H1 (cell line): ENCODE results near the gene IL36A. TPM values are rescaled to one million over a fixed set of nuclear protein-coding genes. Genes with fewer than 3 reads are reported as not detected.

Source experiments
- CTCF ChIA-PET: fragments of 300-600 bp; sonication (Branson Sonifier 250); formaldehyde crosslinking; loops from one replicate; lab custom pipeline; 2021; ENCODE audit not compliant: partially characterized antibody; lab: Charles Lee
- POLR2A ChIA-PET: fragments of 300-600 bp; sonication (Branson Sonifier 250); formaldehyde crosslinking; loops from one replicate; lab custom pipeline; 2021; ENCODE audit warnings: inconsistent platforms; ENCODE audit not compliant: partially characterized antibody; lab: Charles Lee
- DNase-seq, 2 experiments: peaks; one replicate each; pipeline versions ENCODE4 v3.0.0 to v3.0.0-alpha.2; 2010 to 2022; ENCODE audit warnings: low spot score in 2 of 2, low read depth in 1 of 2, mixed read lengths in 1 of 2
- FAIRE-seq: peaks from 2 replicates; lab custom pipeline; 2011; peaks lifted over from hg19 to GRCh38; lab: Jason Lieb, UNC
- H2AFZ ChIP-seq: 2 replicates; pipeline ENCODE4 v1.8.1; 2012; ENCODE audit warnings: low read length, inconsistent platforms
- H2AK5ac ChIP-seq: 2 replicates; pipeline ENCODE4 v1.6.1; 2013; ENCODE audit warnings: low read depth, low read length
- H2BK120ac ChIP-seq: replicated peaks from 2 replicates; pipeline ENCODE3; 2013; ENCODE audit warnings: low read depth, low read length, inconsistent platforms
- H2BK12ac ChIP-seq: 2 replicates; pipeline ENCODE4 v1.6.1; 2013; ENCODE audit warnings: low read depth, low read length
- H2BK15ac ChIP-seq: 2 replicates; pipeline ENCODE4 v1.6.1; 2013; ENCODE audit warnings: low read length
- H2BK20ac ChIP-seq: 2 replicates; pipeline ENCODE4 v1.6.1; 2013; ENCODE audit warnings: low read length
- H2BK5ac ChIP-seq: 2 replicates; pipeline ENCODE4 v1.6.1; 2013; ENCODE audit warnings: low read depth, low read length
- H3K14ac ChIP-seq: 2 replicates; pipeline ENCODE4 v1.6.1; 2013; ENCODE audit warnings: inconsistent platforms; ENCODE audit not compliant: insufficient read length
- H3K18ac ChIP-seq: 2 replicates; pipeline ENCODE4 v1.6.1; 2013; ENCODE audit warnings: low read length; ENCODE audit errors: extremely low read depth
- H3K23ac ChIP-seq: 2 replicates; pipeline ENCODE4 v1.6.1; 2013; ENCODE audit warnings: inconsistent platforms; ENCODE audit not compliant: insufficient read length
- H3K23me2 ChIP-seq: 2 replicates; pipeline ENCODE4 v1.6.1; 2013; ENCODE audit warnings: low read depth, low read length
- H3K27ac ChIP-seq: 2 replicates; pipeline ENCODE4 v1.6.1; 2011; ENCODE audit warnings: low read depth, low read length, inconsistent platforms
- H3K27me3 ChIP-seq, 4 experiments: replicated peaks in 1 of 4; 1 replicate in 1 of 4; 2 replicates in 3 of 4; pipeline versions ENCODE4 v1.6.1 to v1.8.1; 2011 to 2013; ENCODE audit warnings: low read length in 3 of 4, mild to moderate bottlenecking in 3 of 4, inconsistent platforms in 2 of 4, mixed read lengths in 2 of 4, moderate library complexity in 1 of 4; ENCODE audit not compliant: control insufficient read depth in 3 of 4, insufficient read depth in 3 of 4; ENCODE audit errors: extremely low read depth in 1 of 4
- H3K36me3 ChIP-seq, 4 experiments: 2 replicates each; pipeline versions ENCODE4 v1.6.1 to v1.8.1; 2011 to 2013; ENCODE audit warnings: mild to moderate bottlenecking in 4 of 4, low read length in 3 of 4, moderate library complexity in 2 of 4, control low read depth in 1 of 4, inconsistent platforms in 1 of 4; ENCODE audit not compliant: insufficient read depth in 4 of 4, control insufficient read depth in 2 of 4
- H3K4ac ChIP-seq: replicated peaks from 2 replicates; pipeline ENCODE3; 2013; ENCODE audit warnings: low read length, low read depth, mixed read lengths, inconsistent platforms; ENCODE audit not compliant: insufficient read length
- H3K4me1 ChIP-seq, 4 experiments: replicated peaks in 1 of 4; 1 replicate in 1 of 4; 2 replicates in 3 of 4; pipeline versions ENCODE4 v1.6.1 to v1.8.1; 2011 to 2013; ENCODE audit warnings: low read length in 3 of 4, inconsistent platforms in 2 of 4, mixed read lengths in 1 of 4; ENCODE audit not compliant: insufficient read depth in 4 of 4, control insufficient read depth in 3 of 4
- H3K4me2 ChIP-seq, 2 experiments: 2 replicates each; pipeline versions ENCODE4 v1.6.1 to v1.8.1; 2011 to 2013; ENCODE audit warnings: low read depth in 2 of 2, low read length in 2 of 2, control low read depth in 1 of 2, inconsistent platforms in 1 of 2, mild to moderate bottlenecking in 1 of 2; ENCODE audit not compliant: insufficient read depth in 1 of 2
- H3K4me3 ChIP-seq, 4 experiments: fragments of 200-600, 300-600 bp in 1 of 4; sonication (generic), shearing (Covaris generic), sonication (Bioruptor Twin) in 1 of 4; 2 replicates each; pipeline versions ENCODE4 v1.5.1 to v1.8.1; 2011 to 2016; ENCODE audit warnings: low read length in 4 of 4, low read depth in 3 of 4, control low read depth in 2 of 4, inconsistent platforms in 2 of 4, mild to moderate bottlenecking in 2 of 4, mixed read lengths in 1 of 4, moderate library complexity in 1 of 4; ENCODE audit not compliant: insufficient read depth in 2 of 4; ENCODE audit errors: extremely low read depth in 1 of 4
- H3K56ac ChIP-seq: replicated peaks from 2 replicates; pipeline ENCODE3; 2013; ENCODE audit warnings: low read depth, mild to moderate bottlenecking, mixed read lengths, low read length, inconsistent platforms; ENCODE audit not compliant: insufficient read length
- H3K79me1 ChIP-seq: 2 replicates; pipeline ENCODE4 v1.6.1; 2013; ENCODE audit warnings: low read depth, low read length, control low read depth
- H3K79me2 ChIP-seq, 2 experiments: 2 replicates each; pipeline versions ENCODE4 v1.6.1 to v1.8.1; 2012 to 2013; ENCODE audit warnings: low read length in 2 of 2, mild to moderate bottlenecking in 2 of 2, inconsistent platforms in 1 of 2; ENCODE audit not compliant: insufficient read depth in 2 of 2, control insufficient read depth in 1 of 2
- H3K9ac ChIP-seq, 4 experiments: replicated peaks in 1 of 4; 1 replicate in 1 of 4; 2 replicates in 3 of 4; pipeline versions ENCODE4 v1.6.1 to v1.8.1; 2011 to 2013; ENCODE audit warnings: low read depth in 3 of 4, low read length in 3 of 4, control low read depth in 2 of 4, mild to moderate bottlenecking in 2 of 4, moderate library complexity in 2 of 4, inconsistent platforms in 1 of 4; ENCODE audit errors: extremely low read depth in 1 of 4
- H3K9me3 ChIP-seq, 2 experiments: 2 replicates each; pipeline versions ENCODE4 v1.6.1 to v1.8.1; 2012 to 2013; ENCODE audit warnings: mild to moderate bottlenecking in 2 of 2, moderate library complexity in 2 of 2, control low read depth in 1 of 2, inconsistent platforms in 1 of 2, low read depth in 1 of 2, low read length in 1 of 2, mixed read lengths in 1 of 2; ENCODE audit not compliant: insufficient read depth in 2 of 2
- H4K20me1 ChIP-seq, 2 experiments: replicated peaks in 1 of 2; 2 replicates each; pipeline versions ENCODE3 to v1.8.1; 2011 to 2013; ENCODE audit warnings: inconsistent platforms in 2 of 2, low read length in 2 of 2, mild to moderate bottlenecking in 1 of 2; ENCODE audit not compliant: insufficient read depth in 2 of 2, control insufficient read depth in 1 of 2
- H4K5ac ChIP-seq: 2 replicates; pipeline ENCODE4 v1.6.1; 2013; ENCODE audit warnings: low read length, low read depth, mixed read lengths, inconsistent platforms; ENCODE audit not compliant: insufficient read length
- H4K8ac ChIP-seq: 2 replicates; pipeline ENCODE4 v1.8.0; 2013; ENCODE audit warnings: mild to moderate bottlenecking, moderate library complexity, low read length, inconsistent platforms; ENCODE audit not compliant: insufficient read depth; ENCODE audit errors: extremely low read depth
- H4K91ac ChIP-seq: replicated peaks from 2 replicates; pipeline ENCODE3; 2013; ENCODE audit warnings: low read length, mixed read lengths, inconsistent platforms; ENCODE audit not compliant: insufficient read length
- ASH2L ChIP-seq: fragments of 200-600, 300-600 bp; sonication (generic); IDR thresholded peaks from one replicate; pipeline ENCODE4 v1.7.1; 2017; ENCODE audit warnings: low read length
- CHD1 ChIP-seq: IDR thresholded peaks from 2 replicates; pipeline ENCODE4 v1.6.1; 2012; ENCODE audit warnings: low read depth, low read length, improper control_type of control experiment
- CREB1 ChIP-seq: IDR thresholded peaks from 2 replicates; pipeline ENCODE4 v1.6.1; 2012; ENCODE audit warnings: inconsistent platforms
- EZH2 ChIP-seq: fragments of 200-600 bp; sonication (generic); IDR thresholded peaks from 2 replicates; pipeline ENCODE4 v1.7.1; 2012; ENCODE audit warnings: low read depth, mild to moderate bottlenecking, moderate library complexity, low read length, inconsistent platforms; ENCODE audit not compliant: severe bottlenecking
- FOSL1 ChIP-seq: IDR thresholded peaks from 2 replicates; pipeline ENCODE4 v1.6.1; 2011; ENCODE audit warnings: mild to moderate bottlenecking, low read depth, low read length, moderate library complexity; ENCODE audit not compliant: insufficient read depth
- GTF2F1 ChIP-seq: IDR thresholded peaks from 2 replicates; pipeline ENCODE4 v1.6.1; 2012; ENCODE audit warnings: low read depth, low read length, improper control_type of control experiment, borderline replicate concordance
- KDM1A ChIP-seq: fragments of 200-600, 300-600 bp; sonication (generic); IDR thresholded peaks from 2 replicates; pipeline ENCODE4 v1.7.1; 2016; ENCODE audit warnings: mild to moderate bottlenecking, low read length, borderline replicate concordance
- POLR2AphosphoS5 ChIP-seq: IDR thresholded peaks from 2 replicates; pipeline ENCODE4 v1.6.1; 2011; ENCODE audit warnings: low read depth, low read length
- POU5F1 ChIP-seq: IDR thresholded peaks from 2 replicates; pipeline ENCODE4 v1.6.1; 2011; ENCODE audit warnings: low read depth, mild to moderate bottlenecking, low read length, moderate library complexity
- SIX5 ChIP-seq: IDR thresholded peaks from 2 replicates; pipeline ENCODE4 v1.6.1; 2011; ENCODE audit warnings: mild to moderate bottlenecking, low read depth, low read length
- SUZ12 ChIP-seq: fragments of 200-600 bp; sonication (generic); IDR thresholded peaks from 2 replicates; pipeline ENCODE4 v1.6.1; 2012; ENCODE audit warnings: mild to moderate bottlenecking, inconsistent platforms, low read length, moderate library complexity, mixed read lengths
- TAF7 ChIP-seq: optimal IDR thresholded peaks from 2 replicates; pipeline ENCODE3; 2011; ENCODE audit warnings: low read depth, mild to moderate bottlenecking, inconsistent platforms, low read length, moderate library complexity, borderline replicate concordance
- TBP ChIP-seq: IDR thresholded peaks from 2 replicates; pipeline ENCODE4 v1.6.1; 2011; ENCODE audit warnings: low read depth, low read length, improper control_type of control experiment
- TEAD4 ChIP-seq: IDR thresholded peaks from 2 replicates; pipeline ENCODE4 v1.6.1; 2012; ENCODE audit warnings: low read depth, low read length, inconsistent platforms, mixed read lengths
- WGBS, 2 experiments: shearing (Covaris generic) in 1 of 2; methylation state at CpG; one replicate each; pipeline versions ENCODE4 v1.1.6 to v1.1.7; 2013 to 2015; ENCODE audit warnings: low lambda C conversion rate in 2 of 2, mixed read lengths in 2 of 2, inconsistent platforms in 1 of 2, low coverage in 1 of 2, missing lambda C conversion rate in 1 of 2; ENCODE audit not compliant: insufficient replicate concordance in 2 of 2, insufficient coverage in 1 of 2, insufficient read length in 1 of 2; ENCODE audit errors: extremely low coverage in 1 of 2, missing lambda C conversion rate in 1 of 2; 5-methylcytosine and 5-hydroxymethylcytosine counted together
- polyA plus RNA-seq, 7 experiments: library from polyadenylated mRNA; depleted of rRNA in 3 of 7; stranded (reverse) in 5 of 7; unstranded in 2 of 7; fragments of >200 nt in 5 of 7; fragments of 200-250 nt in 2 of 7; gene quantifications; 1 replicate in 5 of 7; 2 replicates in 1 of 7; 4 replicates in 1 of 7; pipeline versions ENCODE4 v1.2.1 to v1.2.3, GENCODE V29; 2011 to 2013; ENCODE audit warnings: missing spikeins in 2 of 7, mixed read lengths in 2 of 7
- total RNA-seq: library from RNA; stranded (reverse); fragmentation: NEBNext Ultra II Directional; extraction: Animal tissue kit (Norgen Biotek cat#: 25700); gene quantifications from 2 replicates; pipeline ENCODE4 v1.2.1, GENCODE V29; 2021
- TF ChIP-seq, protein P1 (sequence below): IDR thresholded peaks from 2 replicates; pipeline ENCODE4 v1.6.1; 2012; ENCODE audit warnings: inconsistent platforms

Gene IL36A
- total and polyA plus RNA-seq, 2 of the 8 experiments (the other 6 are each of a cell fraction or from before 2014, with no cell fraction given), result not detected

DNA sequence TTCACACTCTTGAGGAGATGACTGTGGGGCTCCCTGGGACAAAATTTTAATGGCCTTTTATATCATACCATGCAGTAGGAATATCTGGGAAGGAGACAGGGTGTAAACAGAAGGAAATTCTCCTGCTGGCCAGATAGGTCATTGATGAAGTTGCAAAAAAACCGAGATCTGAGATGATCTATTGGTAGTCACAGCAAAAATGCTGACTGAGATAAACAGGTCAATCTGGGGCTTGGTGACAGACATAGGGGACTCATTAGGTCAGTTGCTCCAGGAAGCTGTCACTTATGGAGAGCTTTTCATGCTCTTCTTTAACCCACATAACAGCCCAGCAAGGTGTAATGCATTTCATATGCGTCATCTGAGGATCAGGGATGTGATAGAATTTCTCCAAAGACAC, 2.6 kb upstream of the IL36A start:
- H3K23me2 ChIP-seq, result no peaks in the 10 kb centered on the region
- no peak overlapping the region for H2AFZ ChIP-seq
- no peak overlapping the region for H3K4me3 ChIP-seq
- H3K79me2 ChIP-seq, result no peaks in the 10 kb centered on the region
- POLR2A ChIA-PET, result no interaction called here
- H4K20me1 ChIP-seq, result no peaks in the 10 kb centered on the region
- H3K56ac ChIP-seq, result no peak overlapping the region
- no peak overlapping the region for H3K23ac ChIP-seq
- no peak overlapping the region for H3K4ac ChIP-seq
- H2BK120ac ChIP-seq, result no peak overlapping the region
- 92% methylated on average over 2 of the region's 2 CpGs; no CpG with 5 or more reads in 1 of the 2 experiments for WGBS, 2 experiments
- no peak overlapping the region for H2BK15ac ChIP-seq
- FAIRE-seq (no peak), DNase-seq (no peak)
- no peak overlapping the region for H4K8ac ChIP-seq
- H4K5ac ChIP-seq, result no peak overlapping the region
- no peak overlapping the region for H3K14ac ChIP-seq
- H3K4me1 ChIP-seq, result no peaks in the 10 kb centered on the region
- no peak overlapping the region for H2BK12ac ChIP-seq
- H3K79me1 ChIP-seq, result no peaks in the 10 kb centered on the region
- H3K36me3 ChIP-seq, result no peaks in the 10 kb centered on the region
- no peak overlapping the region for H3K18ac ChIP-seq
- H2BK5ac ChIP-seq, result no peak overlapping the region
- H3K4me2 ChIP-seq, result no peak overlapping the region
- H3K9me3 ChIP-seq, result peaks cover 11 to 20% of the 10 kb centered on the region in 2 experiments; a peak in 2 of 4 replicates
- CTCF ChIA-PET, result interaction anchor here (2.0 kb wide), 1 partner anchor 43 kb away, joined by 6 read pairs; no protein-coding TSS in a partner anchor
- H3K27ac ChIP-seq, result no peak overlapping the region
- no peak overlapping the region for H2BK20ac ChIP-seq
- H3K27me3 ChIP-seq, result no peaks in the 10 kb centered on the region
- no peak overlapping the region for H2AK5ac ChIP-seq
- H3K9ac ChIP-seq, result no peak overlapping the region
- H4K91ac ChIP-seq, result no peak overlapping the region
- TF ChIP-seq ASH2L (no peak), SUZ12 (no peak), CHD1 (no peak), FOSL1 (no peak), TAF7 (no peak), POU5F1 (no peak), EZH2 (no peak), POLR2AphosphoS5 (no peak), CREB1 (no peak), GTF2F1 (no peak), TEAD4 (no peak), SIX5 (no peak), KDM1A (no peak), TBP (no peak)
- TF ChIP-seq, protein P1, sequence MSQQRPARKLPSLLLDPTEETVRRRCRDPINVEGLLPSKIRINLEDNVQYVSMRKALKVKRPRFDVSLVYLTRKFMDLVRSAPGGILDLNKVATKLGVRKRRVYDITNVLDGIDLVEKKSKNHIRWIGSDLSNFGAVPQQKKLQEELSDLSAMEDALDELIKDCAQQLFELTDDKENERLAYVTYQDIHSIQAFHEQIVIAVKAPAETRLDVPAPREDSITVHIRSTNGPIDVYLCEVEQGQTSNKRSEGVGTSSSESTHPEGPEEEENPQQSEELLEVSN, result no peak
